Measurements from ENCODE around the gene CHRNG.
"Not testable (repeated sequence)": the region's sequence is repeated elsewhere in the genome, so short reads cannot be mapped to it uniquely, and the experiment has no call there.

CHRNG gene

DNA sequence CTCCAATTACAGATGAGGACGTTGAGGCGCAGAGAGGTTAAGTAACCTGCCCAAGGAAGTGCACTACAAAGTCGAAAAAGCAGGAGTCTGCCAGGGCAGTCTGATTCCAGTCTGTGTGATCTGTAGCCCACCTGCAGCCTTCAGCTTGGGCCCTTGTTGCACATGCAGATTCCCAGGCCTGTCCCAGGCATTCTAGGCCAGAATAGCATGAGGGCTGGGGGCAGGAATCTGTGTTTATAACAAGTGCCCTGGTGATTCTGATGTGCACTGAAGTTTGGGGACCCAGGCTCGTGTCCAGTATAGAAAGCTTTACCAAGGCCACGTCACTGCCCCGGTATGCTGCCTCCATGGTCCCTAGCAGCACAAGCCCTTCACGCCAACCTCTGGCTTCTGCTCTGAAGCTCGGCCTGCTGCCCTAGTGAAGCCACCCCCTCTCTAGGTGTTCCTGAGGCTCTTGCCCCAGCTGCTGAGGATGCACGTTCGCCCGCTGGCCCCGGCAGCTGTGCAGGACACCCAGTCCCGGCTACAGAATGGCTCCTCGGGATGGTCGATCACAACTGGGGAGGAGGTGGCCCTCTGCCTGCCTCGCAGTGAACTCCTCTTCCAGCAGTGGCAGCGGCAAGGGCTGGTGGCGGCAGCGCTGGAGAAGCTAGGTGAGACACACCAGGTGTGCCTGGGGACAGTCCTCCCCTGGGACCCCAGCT lies 4.6 kb downstream of the CHRNG start:
- no peak for DNase-seq (ENCODE audit: low spot score)

DNA sequence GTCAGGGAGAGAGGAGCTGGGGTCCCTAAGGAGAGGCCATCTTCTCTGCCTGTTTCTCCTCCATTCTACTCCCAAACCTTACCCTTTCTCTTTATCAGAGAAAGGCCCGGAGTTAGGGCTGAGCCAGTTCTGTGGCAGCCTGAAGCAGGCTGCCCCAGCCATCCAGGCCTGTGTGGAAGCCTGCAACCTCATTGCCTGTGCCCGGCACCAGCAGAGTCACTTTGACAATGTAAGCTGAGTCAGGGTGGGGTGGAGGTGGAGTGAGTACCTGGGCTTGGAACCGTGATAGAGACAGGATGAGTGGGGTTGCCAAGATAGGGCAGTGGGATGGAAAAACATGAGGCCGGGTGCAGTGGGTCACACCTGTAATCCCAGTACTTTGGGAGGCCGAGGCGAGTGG lies 5.2 kb downstream of the CHRNG start:
- no peak for DNase-seq (ENCODE audit: low spot score)

DNA sequence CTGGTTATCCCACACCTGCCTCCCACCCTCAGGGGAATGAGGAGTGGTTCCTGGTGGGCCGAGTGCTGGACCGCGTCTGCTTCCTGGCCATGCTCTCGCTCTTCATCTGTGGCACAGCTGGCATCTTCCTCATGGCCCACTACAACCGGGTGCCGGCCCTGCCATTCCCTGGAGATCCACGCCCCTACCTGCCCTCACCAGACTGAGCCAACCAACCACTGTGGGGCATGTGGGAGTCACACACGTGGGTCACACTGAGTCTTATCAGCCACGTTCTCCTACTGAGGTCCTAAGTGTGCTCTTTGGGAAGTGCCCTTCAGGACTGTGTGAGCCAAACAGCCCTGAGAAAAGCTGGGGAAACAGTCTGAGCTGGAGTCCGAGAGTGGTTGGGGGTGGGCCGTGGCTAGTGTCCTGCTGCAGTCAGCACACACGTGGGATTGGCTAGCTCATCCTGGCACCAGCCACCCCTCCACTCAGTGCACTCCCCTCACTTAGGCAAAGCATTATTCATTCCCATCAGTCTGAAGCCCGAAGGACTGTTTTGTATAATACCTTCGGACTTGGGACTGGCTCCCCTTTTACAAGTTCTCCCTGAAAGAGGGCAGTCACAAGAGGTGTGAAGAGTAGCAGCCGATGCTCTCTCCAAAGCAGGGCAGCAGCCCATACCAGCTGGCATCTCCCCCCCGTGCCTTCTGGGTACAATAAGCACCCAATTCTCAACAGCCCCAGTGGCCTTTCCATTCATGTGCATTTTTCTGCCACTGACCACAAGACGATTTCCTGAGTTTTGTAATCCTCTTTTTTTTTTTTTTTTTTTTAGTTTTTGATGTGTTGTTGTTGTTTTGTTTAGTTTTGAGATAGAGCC lies 6.3 kb downstream of the CHRNG start:
- no peak for DNase-seq (ENCODE audit: low spot score)

DNA sequence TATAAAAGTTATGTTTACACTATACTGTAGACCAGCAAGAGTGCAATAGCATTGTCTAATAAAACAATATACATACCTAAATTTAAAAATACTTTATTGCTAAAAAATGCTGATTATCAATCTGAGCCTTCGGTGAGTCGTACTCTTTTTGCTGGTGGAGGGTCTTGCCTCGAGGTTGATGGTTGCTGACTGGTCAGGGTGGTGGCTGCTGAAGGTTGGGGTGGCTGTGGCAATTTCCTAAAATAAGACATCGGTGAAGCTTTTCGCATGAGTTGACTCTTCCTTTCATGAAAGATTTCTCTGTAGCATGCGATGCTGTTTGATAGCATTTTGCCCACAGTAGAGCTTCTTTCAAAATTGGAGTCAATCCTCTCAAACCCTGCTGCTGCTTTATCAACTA lies 8.5 kb downstream of the CHRNG start:
- no peak for DNase-seq (ENCODE audit: low spot score)

DNA sequence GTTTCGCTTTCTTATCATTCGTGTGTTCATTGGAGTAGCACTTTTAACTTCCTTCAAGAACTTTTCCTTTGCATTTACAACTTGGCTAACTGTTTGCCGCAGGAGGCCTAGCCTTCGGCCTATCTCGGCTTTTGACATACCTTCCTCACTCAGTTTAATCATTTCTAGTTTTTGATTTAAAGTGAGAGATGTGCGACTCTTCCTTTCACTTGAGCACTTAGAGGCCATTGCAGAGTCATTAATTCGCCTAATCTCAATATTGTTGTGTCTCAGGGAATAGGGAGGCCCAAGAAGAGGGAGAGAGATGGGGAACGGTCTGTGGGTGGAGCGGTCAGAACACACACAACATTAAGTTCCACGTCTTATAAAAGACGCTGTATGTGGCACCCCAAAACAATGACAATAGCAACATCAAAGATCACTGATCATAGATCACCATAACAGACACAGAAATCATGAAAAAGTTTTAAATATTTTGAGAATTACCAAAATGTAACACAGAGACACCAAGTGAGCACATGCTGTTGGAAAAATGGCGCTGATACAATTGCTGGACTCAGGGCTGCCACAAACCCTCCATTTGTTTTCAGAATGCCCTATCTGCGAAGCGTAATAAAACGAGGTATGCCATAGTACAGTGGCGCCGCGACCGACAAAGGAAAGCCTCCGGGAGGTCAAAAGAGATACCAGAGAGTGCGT lies 10.3 kb downstream of the CHRNG start:
- no peak for DNase-seq (ENCODE audit: low spot score)

DNA sequence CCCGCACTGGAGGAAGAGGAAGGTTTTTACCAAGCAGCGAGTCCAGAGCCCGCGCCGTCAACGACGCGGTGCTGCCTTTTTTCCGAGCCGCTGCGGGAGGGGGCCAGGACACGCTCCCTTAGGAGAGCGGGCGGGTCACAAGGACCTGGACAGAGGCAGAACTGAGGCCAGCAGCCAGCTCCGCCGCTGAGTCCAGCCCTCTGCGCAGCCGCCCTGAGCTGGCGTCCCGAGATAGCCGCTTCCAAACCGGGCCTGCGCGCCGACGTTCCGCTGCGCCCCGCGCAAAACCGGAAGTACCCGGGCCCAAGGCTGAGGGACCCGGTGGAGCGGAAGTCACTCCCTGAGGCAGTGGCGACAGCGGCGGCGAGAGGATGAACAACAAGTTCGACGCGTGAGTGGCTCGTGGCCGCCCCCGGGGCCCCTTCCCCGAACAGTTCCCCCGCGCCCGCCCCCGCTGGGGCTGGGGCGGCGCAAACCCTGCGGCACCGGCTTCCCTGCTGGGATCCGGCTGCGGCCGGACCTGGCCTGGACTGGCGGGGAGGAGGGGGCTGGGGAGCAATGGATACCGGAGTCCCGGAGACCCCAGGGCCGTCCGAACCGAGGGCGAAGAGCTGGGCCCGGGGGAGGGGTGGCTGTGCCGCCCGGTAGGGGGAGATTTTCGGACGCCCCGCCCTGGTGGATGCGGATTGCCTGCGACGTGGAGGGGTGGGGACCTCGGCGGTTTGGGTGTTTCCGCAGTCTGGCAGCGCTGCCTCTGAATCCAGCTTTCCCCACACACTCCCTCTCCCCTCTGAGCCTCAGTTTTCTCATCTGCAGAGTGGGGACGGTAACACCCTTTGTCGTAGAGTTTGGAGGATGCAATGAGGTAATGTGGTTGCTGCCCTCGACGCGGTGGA lies 11.1 kb downstream of the CHRNG start, which contains the start of the genes EIF4E2 and TIGD1:
TSS of gene EIF4E2 (plus strand) at position 336 of the 896 bp plus-strand sequence. CDS start at position 372, 36 bp downstream.
TSS of gene TIGD1 (minus strand) at position 204 of the 896 bp plus-strand sequence. CDS start 675 bp downstream, outside the sequence.
- DNase-seq (ENCODE audit: low spot score) = peak; percentile 94

DNA sequence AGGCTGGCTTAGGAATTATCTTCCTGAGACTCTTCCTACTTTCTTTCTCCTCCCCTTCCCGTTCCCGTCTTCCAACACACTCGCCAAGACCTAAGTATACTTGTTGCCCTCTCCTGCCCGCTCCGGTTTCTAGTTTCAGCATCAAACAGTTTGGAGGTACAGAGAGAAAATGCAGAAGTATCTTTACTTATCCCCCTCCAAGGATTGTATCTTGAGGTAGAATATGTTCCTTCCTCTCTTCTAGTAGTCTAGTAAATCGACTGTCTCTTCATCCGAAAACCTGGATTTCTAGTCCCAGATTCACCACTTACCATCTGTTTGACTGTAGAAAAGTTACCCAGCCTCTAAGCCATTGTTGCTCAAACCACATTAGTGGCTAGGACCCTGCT lies 11.8 kb downstream of the CHRNG start:
- no peak for DNase-seq (ENCODE audit: low spot score)

DNA sequence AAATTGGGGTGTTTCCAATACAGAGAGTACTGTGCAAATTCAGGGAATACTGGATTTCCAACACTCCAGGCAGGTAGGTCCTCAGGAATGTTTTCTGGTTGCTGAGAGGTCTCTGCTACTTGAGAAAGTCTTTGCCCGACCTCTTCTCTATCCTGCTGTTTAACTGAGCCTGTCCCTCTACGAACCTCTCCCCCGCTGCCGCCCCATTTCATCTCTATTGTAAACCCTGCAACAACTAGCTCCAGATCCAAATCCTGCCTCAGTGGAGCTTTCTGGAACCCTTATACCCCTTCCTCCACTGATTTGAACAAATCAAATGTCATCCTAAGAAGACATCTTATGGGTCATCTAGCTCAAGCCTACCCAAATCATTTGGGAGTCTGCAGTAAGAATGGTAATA lies 12.3 kb downstream of the CHRNG start:
- DNase-seq (ENCODE audit: low spot score) = no peak

DNA sequence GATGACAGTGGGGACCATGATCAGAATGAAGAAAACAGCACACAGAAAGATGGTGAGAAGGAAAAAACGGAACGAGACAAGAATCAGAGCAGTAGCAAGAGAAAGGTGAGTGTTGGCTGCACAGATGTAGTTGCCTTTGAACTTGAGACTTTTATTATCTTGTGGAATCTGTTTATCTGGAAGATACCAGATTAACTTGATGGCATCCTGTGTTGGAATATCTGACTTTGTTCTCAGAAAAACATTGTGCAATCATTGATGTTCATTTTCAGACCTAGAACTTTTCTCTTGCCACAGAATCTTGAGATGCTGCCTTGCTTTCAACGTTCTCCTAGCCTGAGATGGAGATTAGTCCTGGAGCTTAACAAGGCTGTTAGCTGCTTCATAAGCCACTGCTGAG lies 16.9 kb downstream of the CHRNG start:
- no peak for DNase-seq (ENCODE audit: low spot score)

DNA sequence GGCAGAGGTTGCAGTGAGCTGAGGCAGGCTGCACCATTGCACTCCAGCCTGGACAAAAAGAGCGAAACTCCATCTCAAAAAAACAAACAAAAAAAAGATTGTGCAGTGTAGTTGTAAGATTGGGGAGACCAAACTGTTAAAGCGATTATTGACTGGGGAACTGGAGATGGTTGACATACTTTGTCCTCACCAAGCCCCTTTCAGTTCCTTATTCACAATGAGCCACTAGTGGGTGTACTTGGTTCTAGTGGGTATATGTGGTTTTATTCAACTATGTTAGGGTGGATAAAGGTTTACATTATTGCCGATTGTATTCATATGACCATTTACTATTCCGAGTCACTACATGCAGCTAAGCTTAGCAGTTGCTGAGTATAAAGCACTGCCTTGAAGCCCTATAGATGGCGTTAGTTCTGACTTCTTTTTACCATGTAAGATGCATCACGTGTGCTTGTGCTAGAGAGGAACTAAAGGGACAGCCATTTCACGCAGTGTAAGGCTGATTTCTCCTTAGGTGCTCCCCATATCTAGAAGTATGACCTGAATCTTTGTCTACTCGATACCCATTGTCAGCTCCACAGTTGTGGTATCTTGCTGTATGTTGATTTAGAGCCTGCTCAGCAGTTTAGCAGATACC lies 23.1 kb downstream of the CHRNG start:
- DNase-seq (ENCODE audit: low spot score) = no peak

DNA sequence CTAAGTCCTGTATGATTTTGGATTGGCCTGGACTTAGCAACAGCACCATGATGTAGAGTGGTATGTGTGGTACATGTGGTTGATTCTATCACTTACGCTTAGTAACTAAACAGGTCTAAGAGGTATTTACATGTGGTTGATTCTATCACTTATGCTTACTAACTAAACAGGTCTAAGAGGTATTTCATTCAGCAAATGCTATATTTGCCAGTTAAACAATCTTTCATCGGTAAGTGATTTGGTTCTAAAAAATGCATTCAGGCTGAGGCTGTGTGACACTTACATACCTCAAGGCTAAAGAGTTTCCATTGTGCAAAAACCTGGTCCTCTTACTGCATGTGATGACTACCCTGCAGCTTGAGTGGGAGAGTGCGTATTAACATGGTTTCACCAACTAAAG lies 24.1 kb downstream of the CHRNG start:
- DNase-seq (ENCODE audit: low spot score) = no peak

DNA sequence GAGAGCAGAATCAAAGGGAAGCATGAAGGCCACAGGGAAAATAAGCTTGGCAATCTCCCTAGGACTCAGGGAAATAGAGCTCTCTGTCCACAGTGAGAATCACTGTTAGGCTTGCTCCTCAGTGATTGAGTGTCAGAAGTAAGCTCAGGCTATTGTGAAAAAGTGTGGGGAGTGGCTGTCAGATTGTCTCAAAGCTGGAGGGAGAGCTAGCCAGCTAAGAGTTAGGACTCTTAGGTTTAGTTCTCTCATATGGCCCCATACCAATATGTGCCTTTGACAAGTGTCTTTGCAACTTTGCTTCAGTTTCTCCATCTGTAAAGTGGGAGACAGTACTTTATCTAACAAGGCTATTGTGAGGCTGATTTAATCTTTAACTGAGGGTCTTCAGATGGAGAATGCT lies 28.2 kb downstream of the CHRNG start:
- no peak for DNase-seq (ENCODE audit: low spot score)

DNA sequence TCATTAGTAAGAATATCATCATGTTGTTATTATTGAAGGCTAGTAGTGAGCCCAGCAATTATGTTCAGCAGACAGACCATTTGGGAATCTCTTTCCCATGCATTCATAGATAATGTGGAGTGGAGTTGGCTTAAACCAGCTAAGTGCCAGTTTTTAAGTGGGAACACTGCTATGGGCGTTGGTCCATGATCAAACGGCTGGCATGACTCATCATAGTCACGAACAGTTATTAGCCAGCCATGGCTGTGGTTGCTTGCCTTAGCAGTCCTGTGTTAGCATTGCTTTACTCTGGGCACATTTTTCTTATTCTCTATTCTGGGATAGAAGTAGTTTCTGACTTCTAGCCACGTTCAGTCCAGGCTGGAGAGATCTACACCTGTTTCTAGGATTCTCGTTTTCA lies 28.7 kb downstream of the CHRNG start:
- DNase-seq (ENCODE audit: low spot score) = no peak

DNA sequence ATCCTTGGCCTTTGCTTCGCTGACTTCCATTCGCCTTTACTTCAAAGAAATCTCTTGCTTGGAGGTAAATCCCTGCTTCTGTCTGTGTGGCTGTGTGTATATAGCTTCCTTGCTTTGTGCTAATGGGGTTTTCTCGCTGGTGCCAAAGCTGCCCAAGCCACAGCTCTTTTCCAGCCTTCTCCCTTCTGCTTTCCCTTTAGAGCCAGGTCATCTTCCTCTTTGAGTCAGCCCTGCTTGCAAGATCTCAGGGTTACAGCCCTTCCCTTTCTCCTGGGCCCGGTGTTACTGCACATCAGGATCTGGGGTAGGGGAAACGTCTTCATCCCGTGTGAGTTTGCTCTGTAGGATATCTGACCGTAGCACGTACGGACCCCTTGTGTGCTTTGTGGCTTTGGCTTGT lies 30.0 kb downstream of the CHRNG start:
- no peak for DNase-seq (ENCODE audit: low spot score)

DNA sequence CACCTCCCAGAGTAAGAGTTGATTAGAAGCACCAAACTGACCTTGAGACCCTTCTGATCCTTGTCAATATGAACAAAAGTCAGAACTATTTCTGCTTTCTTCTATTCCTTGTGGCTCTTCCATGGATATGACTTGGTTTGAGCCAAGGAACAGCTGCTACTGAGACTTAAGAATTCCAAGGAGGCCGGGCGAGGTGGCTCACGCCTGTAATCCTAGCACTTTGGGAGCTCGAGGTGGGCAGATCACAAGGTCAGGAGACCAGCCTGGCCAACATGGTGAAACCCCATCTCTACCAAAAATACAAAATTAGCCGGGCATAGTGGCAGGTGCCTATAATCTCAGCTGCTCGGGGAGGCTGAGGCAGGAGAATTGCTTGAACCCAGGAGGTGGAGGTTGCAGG lies 31.0 kb downstream of the CHRNG start:
- DNase-seq (ENCODE audit: low spot score) = not testable (repeated sequence)

DNA sequence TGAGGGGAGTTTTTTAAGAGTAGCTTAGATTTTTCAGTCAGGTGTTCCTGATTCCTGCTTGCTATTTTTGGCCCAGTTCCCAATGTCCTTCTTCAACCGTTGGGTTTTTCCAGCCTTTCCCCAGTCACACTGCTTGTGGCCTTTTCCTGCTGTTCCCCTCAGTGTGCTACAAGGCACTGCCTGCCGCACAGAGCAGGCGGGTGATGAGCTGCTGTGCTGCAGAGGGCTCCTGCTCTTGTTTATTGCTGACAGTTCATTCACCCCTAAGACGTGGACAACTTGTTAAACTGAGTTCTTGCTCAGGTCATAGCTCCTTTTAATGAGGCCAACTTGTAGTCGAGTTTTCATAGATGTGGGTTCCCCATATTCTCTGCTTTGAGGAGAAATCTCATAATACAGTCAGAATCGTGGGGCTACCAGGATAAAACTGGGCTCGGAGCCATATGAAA lies 31.6 kb downstream of the CHRNG start:
- peak; percentile 43 for DNase-seq (ENCODE audit: low spot score)

DNA sequence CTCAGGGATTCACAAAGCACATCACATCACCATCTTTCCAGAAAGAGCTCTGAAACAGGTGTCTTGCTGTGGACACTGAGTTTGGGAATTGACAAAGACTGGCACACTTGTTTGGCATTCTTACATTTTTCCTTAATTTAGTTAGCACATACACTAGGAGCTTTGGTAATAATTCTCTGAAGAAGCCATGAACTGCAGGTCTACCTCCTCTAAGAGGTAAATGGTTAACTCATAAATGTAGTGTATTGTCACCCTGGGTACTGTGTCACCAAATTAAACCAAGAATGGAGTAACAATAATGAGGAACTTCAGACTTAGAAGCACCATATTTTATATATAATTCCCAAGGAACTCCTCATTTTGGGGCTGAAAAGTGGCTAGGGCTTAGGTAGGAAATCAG lies 33.5 kb downstream of the CHRNG start:
- DNase-seq (ENCODE audit: low spot score) = no peak

DNA sequence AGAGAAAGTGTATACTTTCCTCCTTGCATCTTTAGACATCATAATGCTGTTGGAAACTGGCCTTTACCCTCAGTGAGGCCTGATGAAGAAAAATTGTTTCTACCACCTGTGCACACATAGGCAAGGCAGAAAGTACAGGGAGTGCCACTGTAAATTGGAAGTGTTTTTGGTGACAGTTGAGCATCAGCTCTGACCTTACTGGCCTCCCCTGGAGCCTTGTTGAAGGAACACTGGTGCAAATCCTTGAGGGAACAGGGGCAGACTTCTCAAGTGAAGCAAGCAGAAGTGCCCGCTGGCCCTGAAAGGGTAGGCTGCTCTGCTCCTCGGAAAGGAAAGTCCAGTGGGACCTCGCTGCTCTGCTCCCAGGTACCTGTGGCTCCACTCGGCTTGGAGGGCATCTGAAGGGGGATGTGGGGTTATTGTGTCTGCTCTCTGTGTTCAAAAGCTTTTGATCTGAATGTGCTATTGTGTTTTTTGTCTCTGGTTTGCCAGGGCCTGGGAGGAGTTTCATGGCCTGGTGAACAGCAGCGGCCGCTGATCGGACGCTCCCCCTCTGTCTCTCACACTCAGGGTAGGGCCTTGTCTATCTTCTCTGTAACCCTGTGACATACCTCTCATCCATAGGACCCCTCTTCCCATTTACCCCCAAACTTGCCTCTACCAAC lies 34.4 kb downstream of the CHRNG start:
- peak; percentile 66 for DNase-seq (ENCODE audit: low spot score)

DNA sequence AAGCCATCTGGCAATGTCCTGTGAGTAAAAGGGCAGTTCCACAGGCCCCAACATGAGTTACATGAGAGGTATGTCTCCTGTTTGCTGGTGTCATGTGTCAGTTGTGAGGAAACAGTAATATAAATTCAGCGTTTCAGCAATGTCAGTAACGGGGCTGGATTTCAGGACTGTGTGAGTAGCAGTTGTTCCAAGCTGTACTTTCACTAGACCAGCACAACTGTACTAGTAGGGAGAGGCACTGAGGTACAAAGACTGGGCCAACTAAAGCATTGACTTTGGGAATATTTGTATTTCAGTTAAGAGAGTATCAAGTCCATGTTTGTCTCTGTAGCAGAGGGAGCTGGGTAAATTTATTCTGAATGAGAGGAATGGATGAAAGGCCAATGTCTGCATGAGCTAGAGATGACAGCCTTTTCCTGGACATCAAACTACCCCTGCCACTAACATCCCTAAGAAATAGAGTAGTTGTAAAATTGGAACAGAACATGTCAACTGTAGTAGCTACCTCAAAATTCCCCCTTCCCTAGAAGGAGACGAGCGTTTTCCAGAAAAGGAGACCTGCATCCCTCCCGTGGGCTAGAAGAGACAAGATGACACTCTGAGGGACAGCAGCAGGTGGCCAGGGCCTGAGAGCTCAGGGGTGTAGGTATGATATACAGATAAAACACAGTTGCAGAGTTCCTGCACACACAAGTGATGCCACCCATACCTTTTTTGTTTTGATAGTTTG lies 35.3 kb downstream of the CHRNG start:
- no peak for DNase-seq (ENCODE audit: low spot score)

DNA sequence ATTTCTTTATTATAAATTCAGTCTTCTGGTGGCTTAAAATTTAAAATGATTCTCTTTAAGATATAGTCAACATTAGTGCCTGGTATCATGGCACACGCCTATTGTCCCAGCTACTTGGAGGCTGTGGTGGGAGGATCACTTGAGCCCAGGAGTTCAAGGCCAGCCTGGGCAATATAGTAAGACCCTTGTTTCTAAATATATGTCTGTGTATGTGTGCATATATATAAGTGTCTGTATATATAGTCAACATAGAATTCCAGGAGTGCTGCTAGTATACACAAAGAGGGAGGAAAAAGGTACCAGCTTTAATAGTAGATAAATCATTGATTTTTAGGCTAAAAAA lies 35.9 kb downstream of the CHRNG start:
- DNase-seq (ENCODE audit: low spot score) = no peak
